Esophagus muscularis mucosa (tissue), 3 donors: Measurements from ENCODE around the gene VPS52.

Experiments used
- POLR2AphosphoS5 ChIP-seq, 2 donors: sonication (generic); formaldehyde crosslinking; IDR thresholded peaks; one replicate each; pipeline ENCODE4 v1.6.1; 2017; ENCODE audit warnings: antibody characterized with exemption in 2 of 2
- TF ChIP-seq, protein P1 (sequence below), 3 experiments: fragments of 200-600 bp in 2 of 3; fragments of 450-650 bp in 1 of 3; sonication (generic) in 2 of 3; IDR thresholded peaks; one replicate each; pipeline ENCODE4 v1.5.1; 2017 to 2019; ENCODE audit warnings: antibody characterized with exemption in 3 of 3, mild to moderate bottlenecking in 2 of 3, moderate library complexity in 1 of 3

GRCh38 chr6:33212857-33213165, 58.9 kb downstream of the VPS52 start:
- TF ChIP-seq POLR2AphosphoS5 (IDR thresholded peaks at IDR 0.05): no peak
- TF ChIP-seq, protein P1, sequence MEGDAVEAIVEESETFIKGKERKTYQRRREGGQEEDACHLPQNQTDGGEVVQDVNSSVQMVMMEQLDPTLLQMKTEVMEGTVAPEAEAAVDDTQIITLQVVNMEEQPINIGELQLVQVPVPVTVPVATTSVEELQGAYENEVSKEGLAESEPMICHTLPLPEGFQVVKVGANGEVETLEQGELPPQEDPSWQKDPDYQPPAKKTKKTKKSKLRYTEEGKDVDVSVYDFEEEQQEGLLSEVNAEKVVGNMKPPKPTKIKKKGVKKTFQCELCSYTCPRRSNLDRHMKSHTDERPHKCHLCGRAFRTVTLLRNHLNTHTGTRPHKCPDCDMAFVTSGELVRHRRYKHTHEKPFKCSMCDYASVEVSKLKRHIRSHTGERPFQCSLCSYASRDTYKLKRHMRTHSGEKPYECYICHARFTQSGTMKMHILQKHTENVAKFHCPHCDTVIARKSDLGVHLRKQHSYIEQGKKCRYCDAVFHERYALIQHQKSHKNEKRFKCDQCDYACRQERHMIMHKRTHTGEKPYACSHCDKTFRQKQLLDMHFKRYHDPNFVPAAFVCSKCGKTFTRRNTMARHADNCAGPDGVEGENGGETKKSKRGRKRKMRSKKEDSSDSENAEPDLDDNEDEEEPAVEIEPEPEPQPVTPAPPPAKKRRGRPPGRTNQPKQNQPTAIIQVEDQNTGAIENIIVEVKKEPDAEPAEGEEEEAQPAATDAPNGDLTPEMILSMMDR (IDR thresholded peaks at IDR 0.05): no peak
